H1 (cell line): Measurements from ENCODE around the gene TTC38. TPM values are rescaled to one million over a fixed set of nuclear protein-coding genes. Genes with fewer than 3 reads are reported as not detected.

Experiments used
- EGR1 ChIP-seq: IDR thresholded peaks from 2 replicates; pipeline ENCODE4 v1.6.1; 2011; ENCODE audit warnings: low read depth, low read length, borderline replicate concordance
- KDM5A ChIP-seq: fragments of 200-600 bp; IDR thresholded peaks from 2 replicates; pipeline ENCODE4 v1.7.1; 2012; ENCODE audit warnings: mild to moderate bottlenecking, low read length, inconsistent platforms, mixed read lengths
- MAX ChIP-seq: IDR thresholded peaks from 2 replicates; pipeline ENCODE4 v1.6.1; 2012; ENCODE audit warnings: inconsistent platforms
- POLR2AphosphoS5 ChIP-seq: IDR thresholded peaks from 2 replicates; pipeline ENCODE4 v1.6.1; 2011; ENCODE audit warnings: low read depth, low read length
- SP4 ChIP-seq: IDR thresholded peaks from 2 replicates; pipeline ENCODE4 v1.6.1; 2012; ENCODE audit warnings: low read length, inconsistent platforms
- TCF12 ChIP-seq: IDR thresholded peaks from 2 replicates; pipeline ENCODE4 v1.6.1; 2011; ENCODE audit warnings: low read depth, mild to moderate bottlenecking, low read length
- polyA plus RNA-seq, 7 experiments: library from polyadenylated mRNA; depleted of rRNA in 3 of 7; stranded (reverse) in 5 of 7; unstranded in 2 of 7; fragments of >200 nt in 5 of 7; fragments of 200-250 nt in 2 of 7; gene quantifications; 1 replicate in 5 of 7; 2 replicates in 1 of 7; 4 replicates in 1 of 7; pipeline versions ENCODE4 v1.2.1 to v1.2.3, GENCODE V29; 2011 to 2013; ENCODE audit warnings: missing spikeins in 2 of 7, mixed read lengths in 2 of 7
- total RNA-seq: library from RNA; stranded (reverse); fragmentation: NEBNext Ultra II Directional; extraction: Animal tissue kit (Norgen Biotek cat#: 25700); gene quantifications from 2 replicates; pipeline ENCODE4 v1.2.1, GENCODE V29; 2021

Gene TTC38
- total and polyA plus RNA-seq, 2 of the 8 experiments (the other 6 are each of a cell fraction or from before 2014, with no cell fraction given) = 25.3 to 34.8 TPM

DNA sequence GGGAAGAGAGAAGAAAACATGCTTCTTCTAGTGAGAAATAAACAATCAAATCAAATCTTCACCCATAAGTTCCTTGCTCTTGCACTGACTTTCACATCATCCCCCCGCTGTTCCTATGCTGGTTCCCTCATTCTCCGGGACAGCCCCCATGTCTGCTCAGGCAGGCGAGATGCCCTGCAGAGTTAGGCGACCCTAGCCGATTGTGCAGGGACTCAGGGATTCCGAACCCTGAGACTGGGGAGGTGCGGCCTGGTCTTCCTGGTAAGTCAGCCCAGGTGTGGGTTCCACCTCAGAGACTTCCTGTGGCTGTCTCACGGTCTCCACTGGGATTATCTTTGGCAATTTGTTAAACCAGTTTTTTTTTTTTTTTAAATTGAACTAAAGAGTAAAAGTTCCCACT, 6.6 kb downstream of the TTC38 start (continued):
- TF ChIP-seq EGR1 (no peak), KDM5A (no peak), MAX (no peak), SP4 (no peak), TCF12 (no peak), POLR2AphosphoS5 (no peak)
